Panc1 (cell line): ENCODE results near the gene TMEM217.

Experiments used
- CTCF ChIP-seq: fragments of 450-650 bp; IDR thresholded peaks from 2 replicates; pipeline ENCODE4 v1.5.1; 2017; ENCODE audit warnings: mild to moderate bottlenecking
- POLR2AphosphoS5 ChIP-seq: IDR thresholded peaks from 2 replicates; pipeline ENCODE4 v1.6.1; 2012; ENCODE audit warnings: mild to moderate bottlenecking, low read depth, low read length, moderate library complexity
- SIN3A ChIP-seq: IDR thresholded peaks from 2 replicates; pipeline ENCODE4 v1.6.1; 2012; ENCODE audit warnings: low read depth, mild to moderate bottlenecking, low read length, moderate library complexity, borderline replicate concordance; ENCODE audit not compliant: insufficient read depth

GRCh38 chr6:37262446-37263026 is 4.6 kb upstream of the TMEM217 start:
- TF ChIP-seq CTCF (no peak), POLR2AphosphoS5 (no peak), SIN3A (no peak)
